HG03469 (cell line): ENCODE measurements around the gene WDR76.
"Not testable (repeated sequence)": the region's sequence is repeated elsewhere in the genome, so short reads cannot be mapped to it uniquely, and the experiment has no call there.

ENCODE experiments used
- ATAC-seq: cut with Tn5 transposase; IDR thresholded peaks from one replicate; pipeline ENCODE4 v1.9.1; 2021; ENCODE audit warnings: mild to moderate bottlenecking, moderate library complexity, moderate number of reproducible peaks; ENCODE audit not compliant: unreplicated experiment

The WDR76 gene

DNA sequence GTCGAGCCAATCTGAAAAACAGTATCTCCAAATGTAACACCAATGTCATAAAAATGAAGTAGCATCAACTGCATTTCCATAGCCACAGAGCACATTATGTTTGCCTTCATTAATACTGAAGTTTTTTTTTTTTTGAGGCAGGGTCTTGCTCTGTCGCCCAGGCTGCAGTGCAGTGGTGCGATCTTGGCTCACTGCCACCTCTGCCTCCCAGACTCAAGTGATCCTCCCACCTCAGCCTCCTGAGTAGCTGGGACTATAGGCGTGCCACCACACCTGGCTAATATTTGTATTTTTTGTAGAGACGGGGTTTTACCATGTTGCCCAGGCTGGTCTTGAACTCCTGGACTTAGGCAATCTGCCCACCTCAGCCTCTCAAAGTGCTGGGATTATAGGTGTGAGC is 11.7 kb upstream of the WDR76 start:
- ATAC-seq = not testable (repeated sequence)

DNA sequence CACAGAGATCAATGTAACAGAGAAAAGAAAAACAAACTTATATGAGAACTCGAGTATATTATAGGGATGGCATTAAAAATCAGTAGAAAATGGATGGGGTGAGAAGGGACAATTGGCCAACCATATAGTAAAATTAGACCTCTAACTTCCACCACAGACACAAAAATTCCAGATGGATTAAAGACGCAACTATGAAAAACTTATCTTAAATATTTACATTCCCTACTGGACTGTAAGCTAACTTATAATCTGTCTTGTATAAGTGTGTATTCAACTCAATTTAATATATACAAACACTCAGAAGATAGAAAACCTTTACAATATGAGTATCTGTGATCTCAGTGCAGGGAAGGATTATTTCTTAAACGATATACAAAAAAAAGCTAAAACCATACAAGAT is 5.3 kb upstream of the WDR76 start:
- no peak for ATAC-seq

DNA sequence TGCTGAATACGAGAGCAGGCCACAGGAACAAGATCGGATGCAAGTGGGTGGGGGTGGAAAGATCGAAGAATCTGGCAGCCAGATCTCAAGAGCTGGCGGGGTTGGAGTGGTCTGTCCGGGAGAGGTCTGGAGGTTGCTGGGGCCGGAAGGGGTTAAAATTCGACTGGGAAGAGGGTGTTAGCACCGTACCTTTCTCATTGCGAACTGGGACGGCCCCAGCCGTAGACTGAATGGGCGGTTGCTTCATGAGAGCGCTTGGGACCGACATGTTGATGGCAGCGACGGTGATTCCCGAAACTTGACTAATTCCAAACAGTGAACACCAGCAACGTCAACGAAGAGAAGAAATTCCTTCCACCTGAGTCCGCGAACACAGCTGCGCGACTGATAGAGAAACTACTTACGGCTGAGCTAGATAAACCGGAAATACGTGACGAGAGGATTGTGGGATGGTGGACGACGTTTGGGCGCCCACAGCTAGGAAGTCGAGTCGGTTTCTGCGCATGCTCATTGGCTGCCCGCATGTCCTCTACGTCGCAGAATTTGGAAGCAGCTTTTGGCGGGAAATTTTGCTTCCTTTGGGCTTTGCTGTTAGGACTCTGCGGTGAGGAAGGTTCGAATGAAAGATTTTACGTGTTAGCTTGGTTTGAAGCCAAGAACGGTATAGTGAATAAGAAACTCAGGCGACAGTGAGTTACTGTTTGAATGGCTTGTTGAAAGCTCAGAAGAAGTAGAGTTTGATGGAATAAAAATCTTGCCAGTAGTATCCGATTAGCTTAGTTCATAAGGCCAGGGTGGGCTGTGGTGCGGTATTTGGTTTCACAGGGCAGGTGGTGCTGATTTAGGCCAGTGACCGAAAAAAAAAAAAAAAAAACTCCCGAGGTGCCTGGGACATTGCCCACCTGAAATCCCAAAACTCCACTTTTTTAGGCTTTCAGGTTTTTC is 2.2 kb upstream of the WDR76 start, which contains the start of gene MFAP1:
TSS of gene MFAP1 (minus strand) at position 389 of the 945 bp plus-strand sequence. CDS start at position 268, 121 bp downstream.
- ATAC-seq = peak; percentile 45

DNA sequence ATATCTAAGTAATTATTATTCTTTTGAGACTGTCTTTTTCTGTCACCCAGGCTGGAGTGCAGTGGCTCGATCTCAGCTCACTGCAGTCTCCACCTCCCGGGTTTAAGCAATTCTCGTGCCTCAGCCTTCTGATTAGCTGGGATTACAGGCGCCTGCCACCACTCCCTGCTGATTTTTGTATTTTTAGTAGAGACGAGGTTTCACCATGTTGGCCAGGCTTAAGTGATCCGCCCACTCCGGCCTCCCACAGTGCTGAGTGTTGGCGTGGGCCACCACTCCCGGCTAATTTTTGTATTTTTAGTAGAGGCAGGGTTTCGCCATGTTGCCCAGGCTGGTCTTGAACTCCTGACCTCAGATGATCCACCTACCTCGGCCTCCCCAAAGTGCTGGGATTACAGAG is 1.5 kb upstream of the WDR76 start:
- not testable (repeated sequence) for ATAC-seq

DNA sequence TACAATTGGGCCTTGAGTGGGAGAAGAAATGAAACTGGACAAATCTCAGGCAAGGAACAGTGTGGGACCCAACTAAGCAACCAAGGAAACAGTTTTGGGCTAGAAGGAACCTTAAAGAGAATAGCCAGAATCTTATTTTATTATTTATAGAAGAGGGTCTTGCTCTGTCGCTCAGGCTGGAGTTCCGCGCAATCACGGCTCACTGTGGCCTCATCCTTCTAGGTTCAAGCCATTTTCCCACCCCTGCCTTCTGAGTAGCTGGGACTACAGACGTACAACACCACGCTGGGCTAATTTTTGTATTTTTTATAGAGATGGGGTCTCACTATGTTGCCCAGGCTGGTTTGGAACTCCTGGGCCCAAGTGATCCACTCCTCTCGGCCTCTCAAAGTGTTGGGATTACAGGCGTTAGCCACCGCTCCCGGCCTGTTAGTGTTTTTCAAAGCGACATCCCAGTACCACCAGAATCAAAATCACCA is 734 bp upstream of the WDR76 start:
- no peak for ATAC-seq

DNA sequence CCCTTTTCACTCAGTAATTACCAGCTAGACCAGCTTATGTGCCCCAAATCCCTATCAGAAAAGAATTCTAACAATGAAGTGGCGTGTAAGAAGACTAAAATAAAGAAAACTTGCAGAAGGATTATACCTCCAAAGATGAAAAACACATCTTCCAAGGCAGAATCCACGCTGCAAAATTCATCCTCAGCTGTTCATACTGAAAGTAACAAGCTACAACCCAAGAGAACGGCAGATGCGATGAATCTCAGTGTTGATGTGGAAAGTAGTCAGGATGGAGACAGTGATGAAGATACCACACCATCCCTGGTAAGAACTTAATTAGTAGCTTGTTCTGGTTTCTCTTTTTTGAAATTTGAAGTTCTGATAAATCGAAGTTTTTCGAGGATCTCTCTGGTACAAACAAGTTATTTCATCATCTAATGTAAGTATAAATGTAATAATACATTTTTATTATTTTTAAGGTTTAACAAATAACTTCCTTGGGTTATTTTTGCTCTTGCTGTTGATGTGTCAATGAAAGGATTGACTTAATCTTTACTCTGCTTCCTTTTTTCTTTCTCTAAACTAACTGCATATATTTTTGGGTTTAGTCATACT is 1.4 kb downstream of the WDR76 start:
- no peak for ATAC-seq

DNA sequence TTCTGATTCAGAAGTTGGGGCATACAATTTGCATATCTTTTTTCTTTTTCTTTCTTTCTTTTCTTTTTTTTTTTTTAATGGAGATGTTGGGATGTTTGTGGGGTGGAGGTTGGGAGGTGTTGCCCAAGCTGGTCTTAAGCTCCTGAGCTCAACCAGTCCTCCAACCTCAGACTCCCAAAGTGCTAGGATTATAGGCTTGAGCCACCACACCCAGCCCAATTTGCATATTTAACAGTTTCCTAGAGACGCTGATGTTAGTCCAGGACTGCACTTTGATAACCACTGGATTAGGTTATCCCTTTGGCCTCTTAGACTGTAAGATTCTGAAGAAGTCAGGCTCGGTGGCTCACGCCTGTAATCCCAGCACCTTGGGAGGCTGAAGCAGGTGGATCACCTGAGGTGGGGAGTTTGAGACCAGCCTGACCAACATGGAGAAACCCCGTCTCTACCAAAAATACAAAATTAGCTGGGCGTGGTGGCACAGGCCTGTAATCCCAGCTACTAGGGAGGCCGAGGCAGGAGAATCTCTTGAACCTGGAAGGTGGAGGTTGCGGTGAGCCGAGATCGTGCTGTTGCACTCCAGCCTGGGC is 3.2 kb downstream of the WDR76 start:
- not testable (repeated sequence) for ATAC-seq

DNA sequence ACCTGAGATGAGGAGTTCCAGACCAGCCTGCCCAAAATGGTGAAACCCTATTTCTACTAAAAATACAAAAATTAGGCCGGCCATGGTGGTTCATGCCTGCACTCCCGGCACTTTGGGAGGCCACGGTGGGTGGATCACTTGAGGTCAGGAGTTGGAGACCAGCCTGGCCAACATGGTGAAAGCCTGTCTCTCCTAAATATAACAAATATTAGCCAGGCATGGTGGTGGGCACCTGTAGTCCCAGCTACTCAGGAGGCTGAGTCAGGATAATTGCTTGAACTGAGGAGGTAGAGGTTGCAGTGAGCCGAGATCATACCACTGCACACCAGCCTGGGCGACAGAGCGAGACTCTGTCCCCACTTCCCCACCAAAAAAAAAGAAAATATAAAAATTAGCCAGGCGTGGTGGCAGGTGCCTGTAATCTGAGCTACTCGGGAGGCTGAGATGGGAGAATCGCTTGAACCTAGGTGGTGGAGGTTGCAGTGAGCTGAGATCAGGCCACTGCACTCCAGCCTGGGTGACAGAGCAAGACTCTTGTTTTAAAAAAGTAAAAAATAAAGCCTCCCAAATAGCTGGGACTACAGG is 4.0 kb downstream of the WDR76 start:
- not testable (repeated sequence) for ATAC-seq

DNA sequence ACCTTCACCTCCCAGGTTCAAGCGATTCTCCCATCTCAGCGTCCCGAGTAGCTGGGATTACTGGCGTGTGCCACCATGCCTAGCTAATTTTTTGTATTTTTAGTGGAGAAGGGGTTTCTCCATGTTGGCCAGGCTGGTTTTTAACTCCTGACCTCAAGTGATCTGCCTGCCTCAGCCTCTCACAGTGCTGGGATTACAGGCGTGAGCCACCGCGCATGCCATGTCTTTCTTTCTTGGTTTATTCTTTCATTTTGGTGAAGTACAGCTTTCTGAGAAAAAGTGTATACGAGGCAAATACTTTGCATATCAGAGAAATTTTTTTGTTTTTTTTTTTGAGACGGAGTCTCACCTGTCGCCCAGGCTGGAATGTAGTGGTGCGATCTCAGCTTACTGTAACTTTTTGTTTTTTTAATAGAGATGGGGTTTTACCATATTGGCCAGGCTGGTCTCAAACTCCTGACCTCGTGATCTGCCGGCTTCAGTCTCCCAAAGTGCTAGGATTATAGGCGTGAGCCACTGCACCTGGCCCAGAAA is 4.8 kb downstream of the WDR76 start:
- not testable (repeated sequence) for ATAC-seq

DNA sequence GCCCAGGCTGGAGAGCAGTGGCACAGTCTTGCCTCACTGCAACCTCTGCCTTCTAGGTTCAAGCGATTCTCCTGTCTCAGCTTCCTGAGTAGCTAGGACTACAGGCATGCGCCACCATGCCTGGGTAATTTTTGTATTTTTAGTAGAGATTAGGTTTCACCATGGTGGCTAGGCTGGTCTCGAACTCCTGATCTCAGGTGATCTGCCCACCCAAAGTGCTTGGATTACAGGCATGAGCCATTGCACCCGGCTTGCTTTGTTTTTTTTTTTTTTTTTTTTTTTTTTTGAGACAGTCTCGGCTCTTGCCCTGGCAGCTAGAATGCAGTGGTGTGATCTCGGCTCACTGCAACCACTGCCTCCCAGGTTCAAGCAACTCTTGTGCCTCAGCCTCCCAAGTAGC is 5.7 kb downstream of the WDR76 start:
- ATAC-seq = not testable (repeated sequence)

DNA sequence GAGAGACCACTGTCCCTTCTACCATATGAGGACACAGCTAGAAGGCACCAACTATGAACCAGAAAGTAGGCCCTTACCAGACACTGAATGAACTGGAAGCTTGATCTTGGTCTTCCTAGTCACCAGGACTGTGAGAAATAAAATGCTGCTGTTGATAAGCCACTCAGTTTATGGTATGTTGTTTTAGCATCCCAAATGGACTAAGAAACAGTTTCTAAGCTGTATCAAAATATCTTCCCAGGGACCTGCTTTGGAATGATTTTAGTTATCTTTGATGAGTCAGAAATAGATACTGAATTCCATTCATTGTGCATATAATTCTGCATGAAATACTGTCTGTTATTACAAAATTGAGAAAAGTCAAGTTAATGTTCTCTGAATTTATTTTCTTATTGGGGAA is 18.6 kb downstream of the WDR76 start:
- ATAC-seq = no peak

DNA sequence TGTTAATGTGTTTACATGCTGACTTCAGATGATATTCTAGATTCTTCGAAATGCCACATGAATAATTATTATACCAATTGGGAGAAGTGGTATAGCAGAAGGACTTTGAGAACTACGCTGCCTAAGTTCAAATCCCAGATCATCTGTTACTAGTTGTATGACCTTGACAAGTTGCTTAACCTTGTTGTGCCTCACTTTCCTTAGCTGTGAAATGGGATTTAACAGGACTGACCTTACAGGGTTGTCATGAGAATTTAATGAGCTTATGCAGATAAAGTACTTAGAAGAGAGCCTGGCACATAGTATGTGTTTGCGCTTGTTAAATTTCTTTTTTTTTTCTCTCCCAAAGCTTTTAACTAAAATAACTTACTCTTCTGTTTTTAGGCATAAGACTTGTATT is 24.4 kb downstream of the WDR76 start:
- no peak for ATAC-seq

DNA sequence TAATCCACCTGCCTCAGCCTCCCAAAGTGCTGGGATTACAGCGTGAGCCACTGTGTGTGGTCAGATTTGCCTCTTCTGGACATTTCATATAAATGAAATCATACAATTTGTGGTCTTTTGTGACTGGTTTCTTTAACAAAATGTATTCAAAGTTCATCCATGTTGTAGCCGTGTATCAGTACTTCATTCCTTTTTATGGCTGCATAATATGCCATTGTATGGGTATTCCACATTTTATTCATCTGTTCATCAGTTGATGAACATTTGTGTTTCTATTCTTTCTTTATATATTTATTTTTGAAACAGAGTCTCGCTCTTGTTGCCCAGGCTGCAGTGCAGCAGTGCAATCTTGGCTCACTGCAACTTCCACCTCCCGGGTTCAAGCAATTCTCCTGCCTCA is 25.8 kb downstream of the WDR76 start:
- ATAC-seq = no peak

DNA sequence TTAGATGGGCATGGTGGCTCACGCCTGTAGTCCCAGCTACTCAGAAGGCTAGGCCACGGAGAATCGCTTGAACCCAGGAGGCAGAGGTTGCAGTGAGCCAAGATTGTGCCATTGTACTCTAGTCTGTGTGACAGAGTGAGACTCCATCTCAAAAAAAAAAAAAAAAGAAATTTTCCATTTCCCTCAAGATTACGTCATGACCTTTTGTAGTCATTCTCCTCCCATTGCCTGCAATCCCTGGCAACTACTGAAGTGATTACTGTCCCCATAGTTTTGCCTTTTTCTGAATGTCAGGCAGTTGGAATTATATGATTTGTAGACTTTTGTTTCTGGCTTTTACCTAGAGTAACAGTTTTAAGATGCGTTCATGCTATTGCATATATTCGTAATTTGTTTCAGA is 28.0 kb downstream of the WDR76 start:
- ATAC-seq = no peak

DNA sequence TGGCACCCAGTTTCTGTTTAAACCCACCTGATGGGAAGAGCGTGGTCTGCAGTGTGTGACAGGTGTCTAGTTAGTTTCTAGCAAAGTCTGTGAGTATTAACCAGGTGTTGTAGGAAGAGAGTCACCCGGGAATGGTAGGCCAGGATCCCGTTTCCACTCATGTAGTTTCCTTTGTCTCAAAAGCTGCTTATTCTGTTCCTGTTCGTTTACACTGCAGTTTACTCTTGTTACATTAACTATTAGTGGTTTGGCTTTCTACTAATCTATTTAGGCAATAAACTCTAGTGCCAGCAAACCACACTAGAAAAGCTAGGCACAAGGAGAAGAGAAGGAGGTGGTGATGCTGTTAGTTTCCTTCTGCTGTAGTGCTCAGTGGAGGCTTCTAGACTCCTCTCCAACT is 32.7 kb downstream of the WDR76 start:
- no peak for ATAC-seq

DNA sequence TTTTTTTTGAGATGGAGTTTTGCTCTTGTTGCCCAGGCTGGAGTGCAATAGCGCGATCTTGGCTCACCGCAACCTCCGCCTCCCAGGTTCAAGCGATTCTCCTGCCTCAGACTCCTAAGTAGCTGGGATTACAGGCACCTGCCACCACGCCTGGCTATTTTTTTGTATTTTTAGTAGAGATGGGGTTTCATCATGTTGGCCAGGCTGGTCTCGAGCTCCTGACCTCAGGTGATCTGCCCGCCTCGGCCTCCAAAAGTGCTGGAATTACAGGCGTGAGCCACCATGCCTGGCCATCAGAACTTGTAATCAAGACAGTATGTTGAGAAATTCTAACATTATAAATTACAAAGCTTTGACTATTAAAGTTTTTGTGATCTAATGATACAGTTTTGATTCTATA is 39.8 kb downstream of the WDR76 start:
- ATAC-seq = not testable (repeated sequence)

DNA sequence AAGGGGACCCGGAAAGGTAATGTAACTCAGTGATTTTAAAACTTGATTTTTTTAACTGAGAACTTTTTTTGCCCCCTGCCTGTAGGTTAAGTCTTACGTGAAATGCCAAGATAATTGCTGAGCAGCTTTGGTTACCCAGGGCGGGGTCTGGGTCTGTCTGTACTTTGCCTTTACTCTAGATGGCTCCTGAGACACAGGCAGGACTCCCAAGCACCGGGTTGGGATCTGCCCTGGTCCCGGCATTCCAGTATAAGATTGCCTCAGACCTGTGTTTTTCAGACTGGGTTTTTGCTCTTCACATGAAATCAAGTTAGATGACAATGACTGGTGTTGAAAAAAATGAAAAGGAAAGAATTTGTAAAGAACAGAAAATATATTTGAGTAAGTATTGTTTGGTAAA is 40.3 kb downstream of the WDR76 start:
- ATAC-seq = no peak

DNA sequence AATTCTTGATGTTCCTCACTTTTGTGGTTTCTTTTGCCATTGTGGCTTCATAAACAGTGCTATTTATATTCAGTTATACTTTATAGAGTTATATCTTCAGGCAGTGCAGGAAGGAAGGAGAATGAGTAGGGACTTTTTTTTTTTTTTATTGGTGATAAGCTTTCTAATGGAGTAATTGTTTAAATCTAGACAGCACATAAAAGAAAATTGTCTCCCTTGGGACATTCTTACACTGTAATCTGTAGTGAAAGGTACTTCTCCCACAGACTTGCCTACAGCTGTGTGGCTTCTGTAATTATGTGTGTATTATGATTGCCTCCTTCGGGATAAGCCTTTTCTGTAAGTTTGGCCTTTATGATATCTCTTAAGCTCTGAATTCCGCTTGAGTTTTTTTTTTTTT is 41.6 kb downstream of the WDR76 start:
- no peak for ATAC-seq

DNA sequence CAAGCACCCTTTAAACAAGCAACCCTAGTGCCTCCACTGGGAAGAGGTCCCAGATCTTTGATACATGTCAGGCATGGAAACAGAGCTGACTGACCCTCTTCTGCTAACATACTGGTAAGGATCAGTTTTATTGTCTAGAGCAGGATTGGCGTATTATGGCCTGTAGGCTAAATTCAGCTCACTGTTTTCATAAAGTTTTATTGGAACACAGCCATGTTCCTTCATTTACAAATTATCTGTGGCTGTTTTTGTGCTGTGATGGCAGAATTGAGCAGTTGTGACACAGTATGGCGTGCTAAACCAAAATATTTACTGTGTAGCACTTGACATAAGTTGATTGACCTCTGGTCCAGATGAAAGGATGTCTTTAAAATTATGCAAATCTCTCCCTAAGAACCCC is 45.0 kb downstream of the WDR76 start:
- no peak for ATAC-seq

DNA sequence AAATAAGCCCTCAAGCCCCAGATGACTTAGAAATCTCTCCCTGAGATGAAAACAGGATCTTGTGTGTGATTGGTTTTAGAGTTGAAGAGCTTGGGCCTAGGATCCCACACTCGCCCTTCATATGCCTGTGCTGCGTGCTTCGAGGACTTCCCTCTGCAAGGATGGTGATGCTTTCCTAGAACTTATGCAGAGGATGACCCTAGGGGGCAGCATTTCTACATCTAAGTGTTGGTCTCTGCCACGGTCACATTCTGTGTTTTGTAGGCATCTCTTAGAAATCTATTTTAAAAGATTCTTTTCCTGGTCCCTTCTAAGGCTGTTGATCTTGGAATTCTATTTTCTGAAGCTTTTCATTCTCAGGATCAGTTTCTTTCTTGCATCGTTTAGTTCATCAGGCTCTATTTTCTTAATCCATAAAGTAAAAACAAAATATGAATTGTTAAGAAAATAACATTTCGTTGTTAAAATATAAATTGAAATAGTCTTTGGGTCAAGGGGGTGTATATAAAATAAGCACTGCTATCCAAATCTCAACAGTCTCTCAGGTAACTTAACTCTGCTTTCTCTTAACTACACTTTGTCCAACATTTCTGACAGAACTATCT is 45.7 kb downstream of the WDR76 start:
- ATAC-seq = no peak

DNA sequence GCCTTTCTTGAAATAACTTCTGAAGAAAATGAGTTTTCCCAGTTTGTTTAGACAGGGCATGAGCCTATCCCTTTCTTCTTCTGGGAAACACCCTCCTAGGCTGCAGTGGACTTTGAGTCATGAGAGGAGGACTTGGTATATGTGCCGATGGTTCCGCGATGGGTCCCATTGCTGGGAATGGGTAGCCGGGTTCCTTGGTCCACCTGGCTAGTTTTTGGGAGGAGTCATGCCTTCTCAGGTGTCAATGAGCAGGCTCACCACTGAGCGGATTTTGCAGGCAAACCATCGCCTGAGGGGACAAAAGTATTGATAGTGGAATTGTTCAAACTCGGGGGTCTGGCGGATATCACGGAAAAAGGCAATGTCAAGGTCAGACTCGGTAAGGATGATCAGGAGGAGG is 46.8 kb downstream of the WDR76 start:
- ATAC-seq = no peak
